Measurements from ENCODE around the gene TNFSF13.
A peak's percentile ranks its signal among the peaks of the same experiment; 100 is the strongest.

The TNFSF13 gene

DNA sequence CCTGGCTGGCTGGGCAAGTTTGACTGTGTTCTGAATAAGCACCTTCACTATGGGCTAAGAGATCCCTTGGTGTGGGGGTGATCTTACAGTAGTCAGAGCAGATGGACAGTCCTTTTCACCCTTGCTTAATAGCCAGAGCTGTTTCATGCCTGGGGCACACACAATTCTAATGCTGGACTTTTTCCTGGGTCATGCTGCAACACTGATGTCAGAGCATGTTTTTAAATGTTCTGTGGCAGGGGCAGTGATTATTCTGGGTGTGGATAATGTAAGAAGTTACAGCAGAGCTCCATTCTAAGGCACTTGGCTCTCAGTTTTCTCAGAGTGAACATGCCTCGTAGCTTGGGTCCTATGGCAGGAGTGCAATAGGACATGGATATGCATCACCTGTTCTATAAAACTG is 16.9 kb downstream of the TNFSF13 start:
- no peak for DNase-seq (ENCODE audit: low spot score)

DNA sequence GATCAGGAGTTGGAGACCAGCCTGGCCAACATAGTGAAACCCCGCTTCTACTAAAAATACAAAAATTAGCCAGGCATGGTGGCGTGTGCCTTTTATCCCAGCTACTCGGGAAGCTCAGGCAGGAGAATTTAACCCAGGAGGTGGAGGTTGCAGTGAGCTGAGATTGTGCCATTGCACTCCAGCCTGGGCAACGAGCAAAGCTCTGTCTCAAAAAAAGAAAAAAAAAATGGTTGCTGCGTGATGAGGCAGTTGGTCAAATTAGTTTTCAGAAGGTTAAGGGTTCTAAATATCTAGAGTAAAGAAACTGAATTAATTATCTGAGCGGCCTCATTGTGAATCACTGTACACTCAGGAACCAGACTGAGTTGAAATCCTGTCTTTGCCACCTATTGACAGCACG is 17.4 kb downstream of the TNFSF13 start:
- no peak for DNase-seq (ENCODE audit: low spot score)

DNA sequence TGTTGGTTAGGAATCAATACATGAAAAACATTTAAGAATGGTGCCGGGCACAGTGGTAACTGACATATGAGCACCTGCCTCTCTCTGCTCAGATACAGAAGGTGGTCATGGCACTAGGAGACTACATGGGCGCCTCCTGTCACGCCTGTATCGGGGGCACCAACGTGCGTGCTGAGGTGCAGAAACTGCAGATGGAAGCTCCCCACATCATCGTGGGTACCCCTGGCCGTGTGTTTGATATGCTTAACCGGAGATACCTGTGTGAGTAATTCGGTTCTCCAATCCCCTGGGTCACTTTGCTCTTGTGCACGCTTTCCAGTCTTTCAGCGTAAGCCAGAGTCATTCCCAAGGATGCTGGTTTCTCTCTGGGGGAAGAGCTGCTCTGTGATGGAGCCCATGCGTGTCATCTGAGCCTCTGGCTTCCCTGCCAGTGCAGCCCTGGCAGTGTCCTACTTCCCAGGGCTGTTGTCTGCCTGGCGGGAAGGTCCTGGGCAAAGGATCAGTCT is 17.9 kb downstream of the TNFSF13 start:
- DNase-seq (ENCODE audit: low spot score) = no peak

DNA sequence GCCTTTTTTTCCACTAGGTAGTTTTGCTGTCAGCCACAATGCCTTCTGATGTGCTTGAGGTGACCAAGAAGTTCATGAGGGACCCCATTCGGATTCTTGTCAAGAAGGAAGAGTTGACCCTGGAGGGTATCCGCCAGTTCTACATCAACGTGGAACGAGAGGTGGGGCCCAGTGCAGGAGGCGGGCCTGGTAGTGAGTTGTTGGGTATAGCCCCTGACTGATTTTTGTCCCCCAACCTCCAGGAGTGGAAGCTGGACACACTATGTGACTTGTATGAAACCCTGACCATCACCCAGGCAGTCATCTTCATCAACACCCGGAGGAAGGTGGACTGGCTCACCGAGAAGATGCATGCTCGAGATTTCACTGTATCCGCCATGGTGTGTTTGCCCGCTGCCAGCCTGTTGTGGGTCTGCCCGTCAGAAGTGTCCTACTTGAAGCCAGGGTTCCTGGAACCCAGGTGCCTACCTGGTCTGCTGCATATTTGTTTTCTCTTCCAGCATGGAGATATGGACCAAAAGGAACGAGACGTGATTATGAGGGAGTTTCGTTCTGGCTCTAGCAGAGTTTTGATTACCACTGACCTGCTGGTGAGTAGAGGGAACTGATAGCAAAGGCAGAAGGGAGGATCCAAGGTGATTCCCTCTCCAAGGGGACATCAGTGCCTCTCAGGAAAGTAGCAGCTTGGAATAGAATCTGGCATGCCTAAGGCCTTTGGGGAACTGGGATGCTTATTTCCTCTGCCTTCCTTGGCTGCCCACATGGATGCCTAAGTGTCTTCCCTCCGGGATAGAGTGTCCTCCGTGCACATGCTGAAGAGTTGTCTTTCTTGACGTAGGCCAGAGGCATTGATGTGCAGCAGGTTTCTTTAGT is 19.0 kb downstream of the TNFSF13 start:
- no peak for DNase-seq (ENCODE audit: low spot score)

DNA sequence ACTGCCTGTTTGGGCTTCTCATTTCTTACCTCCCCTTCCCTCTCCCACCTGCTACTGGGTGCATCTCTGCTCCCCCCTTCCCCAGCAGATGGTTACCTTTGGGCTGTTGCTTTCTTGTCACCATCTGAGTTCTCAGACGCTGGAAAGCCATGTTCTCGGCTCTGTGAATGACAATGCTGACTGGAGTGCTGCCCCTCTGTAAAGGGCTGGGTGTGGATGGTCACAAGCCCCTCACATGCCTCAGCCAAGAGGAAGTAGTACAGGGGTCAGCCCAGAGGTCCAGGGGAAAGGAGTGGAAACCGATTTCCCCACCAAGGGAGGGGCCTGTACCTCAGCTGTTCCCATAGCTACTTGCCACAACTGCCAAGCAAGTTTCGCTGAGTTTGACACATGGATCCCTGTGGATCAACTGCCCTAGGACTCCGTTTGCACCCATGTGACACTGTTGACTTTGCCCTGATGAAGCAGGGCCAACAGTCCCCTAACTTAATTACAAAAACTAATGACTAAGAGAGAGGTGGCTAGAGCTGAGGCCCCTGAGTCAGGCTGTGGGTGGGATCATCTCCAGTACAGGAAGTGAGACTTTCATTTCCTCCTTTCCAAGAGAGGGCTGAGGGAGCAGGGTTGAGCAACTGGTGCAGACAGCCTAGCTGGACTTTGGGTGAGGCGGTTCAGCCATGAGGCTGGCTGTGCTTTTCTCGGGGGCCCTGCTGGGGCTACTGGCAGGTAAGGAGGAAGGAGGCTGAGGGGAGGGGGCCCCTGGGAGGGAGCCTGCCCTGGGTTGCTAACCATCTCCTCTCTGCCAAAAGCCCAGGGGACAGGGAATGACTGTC is 20.7 kb downstream of the TNFSF13 start, which contains the start of gene CD68:
TSS of gene CD68 (plus strand) at position 638 of the 833 bp plus-strand sequence. CDS start at position 678, 40 bp downstream.
- DNase-seq (ENCODE audit: low spot score) = peak; percentile 88

DNA sequence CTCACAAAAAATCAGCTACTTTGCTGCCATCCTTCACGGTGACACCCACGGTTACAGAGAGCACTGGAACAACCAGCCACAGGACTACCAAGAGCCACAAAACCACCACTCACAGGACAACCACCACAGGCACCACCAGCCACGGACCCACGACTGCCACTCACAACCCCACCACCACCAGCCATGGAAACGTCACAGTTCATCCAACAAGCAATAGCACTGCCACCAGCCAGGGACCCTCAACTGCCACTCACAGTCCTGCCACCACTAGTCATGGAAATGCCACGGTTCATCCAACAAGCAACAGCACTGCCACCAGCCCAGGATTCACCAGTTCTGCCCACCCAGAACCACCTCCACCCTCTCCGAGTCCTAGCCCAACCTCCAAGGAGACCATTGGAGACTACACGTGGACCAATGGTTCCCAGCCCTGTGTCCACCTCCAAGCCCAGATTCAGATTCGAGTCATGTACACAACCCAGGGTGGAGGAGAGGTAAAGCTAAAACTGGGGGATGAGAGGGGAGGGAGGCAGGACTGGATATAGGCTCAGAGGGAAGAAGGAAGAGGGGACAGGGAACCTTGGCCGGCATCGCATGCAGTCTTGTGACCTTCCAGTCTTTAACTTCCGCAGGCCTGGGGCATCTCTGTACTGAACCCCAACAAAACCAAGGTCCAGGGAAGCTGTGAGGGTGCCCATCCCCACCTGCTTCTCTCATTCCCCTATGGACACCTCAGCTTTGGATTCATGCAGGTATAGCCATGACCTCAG is 21.5 kb downstream of the TNFSF13 start:
- DNase-seq (ENCODE audit: low spot score) = no peak

DNA sequence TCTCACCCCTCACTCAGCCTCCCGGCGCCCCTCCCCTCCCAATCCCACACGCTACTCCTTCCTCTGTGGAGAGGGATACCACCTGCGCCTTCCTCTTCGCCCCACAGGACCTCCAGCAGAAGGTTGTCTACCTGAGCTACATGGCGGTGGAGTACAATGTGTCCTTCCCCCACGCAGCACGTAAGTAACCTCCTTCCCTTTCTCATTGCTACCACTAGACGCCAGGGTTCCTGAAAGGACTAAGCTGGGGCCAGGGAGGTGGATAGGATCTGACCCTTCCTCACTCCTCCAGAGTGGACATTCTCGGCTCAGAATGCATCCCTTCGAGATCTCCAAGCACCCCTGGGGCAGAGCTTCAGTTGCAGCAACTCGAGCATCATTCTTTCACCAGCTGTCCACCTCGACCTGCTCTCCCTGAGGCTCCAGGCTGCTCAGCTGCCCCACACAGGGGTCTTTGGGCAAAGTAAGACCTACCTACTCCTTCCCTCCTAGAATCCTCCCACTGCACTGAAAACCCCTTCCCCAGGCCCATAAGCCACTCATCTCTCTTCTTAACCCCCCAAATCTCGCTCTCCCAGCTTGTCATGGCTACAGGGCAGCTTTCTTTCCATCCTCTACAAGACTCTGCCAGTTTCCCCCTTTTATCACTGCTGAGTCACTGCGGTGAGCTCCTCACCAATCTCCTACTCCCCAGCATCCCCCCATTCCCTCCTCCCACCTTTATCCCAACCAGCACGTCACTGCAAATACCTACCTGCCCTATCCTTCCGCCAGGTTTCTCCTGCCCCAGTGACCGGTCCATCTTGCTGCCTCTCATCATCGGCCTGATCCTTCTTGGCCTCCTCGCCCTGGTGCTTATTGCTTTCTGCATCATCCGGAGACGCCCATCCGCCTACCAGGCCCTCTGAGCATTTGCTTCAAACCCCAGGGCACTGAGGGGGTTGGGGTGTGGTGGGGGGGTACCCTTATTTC is 22.3 kb downstream of the TNFSF13 start:
- no peak for DNase-seq (ENCODE audit: low spot score)

DNA sequence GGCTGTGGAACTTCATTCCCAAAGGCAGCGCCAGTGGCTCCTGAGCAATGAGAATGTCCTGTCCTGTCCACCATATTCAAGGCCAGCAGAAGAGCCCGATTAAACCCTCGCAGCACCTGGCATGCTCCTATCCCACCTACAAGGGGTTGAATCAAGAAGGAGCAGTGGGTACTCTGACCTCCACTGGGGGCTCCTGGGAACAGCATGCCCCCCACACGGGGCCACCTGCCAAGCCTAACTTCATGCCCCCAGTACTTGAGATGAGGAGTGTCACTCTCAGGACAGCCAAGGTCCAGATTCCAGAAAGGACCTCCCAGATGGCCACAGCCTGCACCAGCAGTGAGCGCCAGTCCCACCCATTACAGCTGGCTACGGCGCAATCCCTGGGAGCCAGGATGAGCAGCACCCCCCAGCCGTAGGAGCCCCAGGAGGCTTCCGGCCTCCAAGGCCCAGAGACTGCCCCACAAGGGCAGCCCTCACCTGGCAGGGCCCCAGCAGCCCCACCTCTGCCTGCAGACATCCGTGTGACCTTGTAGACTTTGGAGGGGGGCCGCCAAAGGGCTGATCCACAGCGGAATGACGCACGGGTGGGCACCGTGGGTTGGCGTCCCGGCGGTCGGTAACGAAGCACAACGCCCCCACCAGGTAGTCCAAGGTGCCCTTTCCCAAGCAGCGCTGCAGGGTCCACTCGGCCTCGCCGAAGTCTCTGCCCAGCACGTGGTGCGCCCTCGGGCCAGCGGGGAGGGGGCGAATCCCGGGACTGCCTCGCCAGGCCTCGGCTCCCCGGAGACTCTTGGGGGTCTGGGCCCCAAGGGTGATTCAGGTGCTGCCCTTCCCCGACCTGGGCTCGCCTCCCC is 24.1 kb downstream of the TNFSF13 start:
- no peak for DNase-seq (ENCODE audit: low spot score)

DNA sequence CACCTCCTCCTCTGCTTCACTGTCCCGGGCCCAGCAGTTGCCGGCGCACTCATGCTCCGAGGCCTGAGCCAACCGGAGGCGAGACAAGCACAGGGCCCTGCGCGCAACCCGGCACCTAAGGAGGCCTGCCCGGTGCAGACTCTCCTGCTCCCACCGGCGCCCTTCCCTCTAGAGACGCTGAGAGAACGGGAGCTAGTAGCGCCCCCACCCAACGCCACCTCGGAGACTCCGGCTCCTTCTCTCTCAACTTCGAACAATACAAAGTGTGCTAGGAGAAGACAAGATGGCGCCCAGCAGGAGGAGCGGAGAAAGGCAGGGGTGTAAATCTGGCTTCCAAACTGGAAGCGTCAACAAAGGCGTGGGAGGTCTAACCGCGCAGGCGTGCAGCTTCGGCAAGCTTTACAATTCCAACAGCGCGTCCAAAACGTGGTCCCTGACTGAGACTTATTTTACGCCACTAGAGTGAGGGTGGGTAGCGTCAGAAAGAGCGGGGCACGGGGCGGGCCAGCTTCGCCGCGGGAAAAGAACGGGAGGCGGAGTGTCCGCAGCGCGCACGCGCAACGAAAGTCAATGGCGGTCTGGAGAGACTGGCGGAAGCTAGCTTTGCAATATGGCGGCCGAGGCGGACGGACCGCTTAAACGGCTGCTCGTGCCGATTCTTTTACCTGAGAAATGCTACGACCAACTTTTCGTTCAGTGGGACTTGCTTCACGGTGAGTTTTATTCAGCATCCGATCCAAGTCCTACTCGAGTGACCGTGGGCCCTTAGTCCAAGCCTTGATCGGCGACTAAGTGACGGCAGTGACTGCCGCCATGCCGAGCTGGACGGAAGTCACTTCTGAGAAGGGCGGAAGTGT is 24.9 kb downstream of the TNFSF13 start, which contains the start of gene MPDU1:
TSS of gene MPDU1 (plus strand) at position 600 of the 857 bp plus-strand sequence. CDS start at position 611, 11 bp downstream.
- peak; percentile 92 for DNase-seq (ENCODE audit: low spot score)

DNA sequence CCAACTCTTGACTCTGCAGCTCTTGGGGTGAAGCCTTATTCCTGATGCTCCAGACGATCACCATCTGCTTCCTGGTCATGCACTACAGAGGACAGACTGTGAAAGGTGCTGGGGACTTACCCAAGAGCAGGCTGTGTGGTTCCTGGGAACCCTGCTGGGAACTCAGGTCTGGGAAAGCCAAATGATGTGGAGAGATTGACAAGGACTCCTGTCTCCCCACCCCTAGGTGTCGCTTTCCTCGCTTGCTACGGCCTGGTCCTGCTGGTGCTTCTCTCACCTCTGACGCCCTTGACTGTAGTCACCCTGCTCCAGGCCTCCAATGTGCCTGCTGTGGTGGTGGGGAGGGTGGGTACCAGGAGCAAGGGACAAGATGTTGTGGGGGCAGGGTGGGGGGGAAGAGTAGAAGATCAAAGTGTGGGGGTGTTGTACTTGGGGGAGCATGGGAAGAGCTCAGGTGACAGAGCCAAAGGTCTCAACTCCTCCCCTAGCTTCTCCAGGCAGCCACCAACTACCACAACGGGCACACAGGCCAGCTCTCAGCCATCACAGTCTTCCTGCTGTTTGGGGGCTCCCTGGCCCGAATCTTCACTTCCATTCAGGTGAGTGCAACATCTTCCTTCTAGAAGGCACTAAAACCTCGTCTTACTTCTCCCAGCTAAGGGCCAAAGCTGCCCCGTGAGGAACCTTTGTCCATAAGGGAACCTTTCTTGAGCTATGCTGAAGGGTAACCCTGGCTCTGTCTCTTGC is 28.3 kb downstream of the TNFSF13 start:
- no peak for DNase-seq (ENCODE audit: low spot score)

DNA sequence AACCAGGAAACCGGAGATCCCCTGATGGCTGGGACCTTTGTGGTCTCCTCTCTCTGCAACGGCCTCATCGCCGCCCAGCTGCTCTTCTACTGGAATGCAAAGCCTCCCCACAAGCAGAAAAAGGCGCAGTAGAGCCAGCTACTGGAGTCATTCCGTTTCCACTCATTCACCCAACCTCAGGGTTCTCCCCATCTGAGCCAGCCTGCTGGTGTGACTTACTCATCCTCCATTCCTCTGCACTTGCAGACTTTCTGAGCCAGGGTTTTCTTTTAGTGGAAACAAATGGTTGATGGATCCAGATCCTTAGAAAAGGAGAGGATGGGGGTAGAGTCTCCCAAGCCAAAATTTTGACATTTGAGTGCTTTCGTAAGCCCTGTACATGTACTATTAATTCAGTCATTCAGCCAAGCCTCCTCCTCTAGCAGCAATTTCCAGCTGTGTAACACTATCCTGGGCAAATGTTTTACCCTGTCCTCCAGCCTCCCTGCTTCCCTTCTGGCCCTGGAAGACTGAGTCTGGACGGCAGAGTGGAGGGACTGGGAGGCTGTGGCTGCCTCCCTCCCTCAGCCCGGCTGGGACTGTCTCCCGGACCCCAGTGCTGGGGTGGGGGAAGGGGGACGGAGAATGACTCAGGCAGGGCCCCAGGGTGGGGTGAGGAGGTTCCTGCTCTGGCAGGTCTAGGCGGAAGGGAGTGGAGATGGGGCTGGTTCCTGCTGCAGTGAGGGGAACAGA is 29.0 kb downstream of the TNFSF13 start:
- peak; percentile 89 for DNase-seq (ENCODE audit: low spot score)

DNA sequence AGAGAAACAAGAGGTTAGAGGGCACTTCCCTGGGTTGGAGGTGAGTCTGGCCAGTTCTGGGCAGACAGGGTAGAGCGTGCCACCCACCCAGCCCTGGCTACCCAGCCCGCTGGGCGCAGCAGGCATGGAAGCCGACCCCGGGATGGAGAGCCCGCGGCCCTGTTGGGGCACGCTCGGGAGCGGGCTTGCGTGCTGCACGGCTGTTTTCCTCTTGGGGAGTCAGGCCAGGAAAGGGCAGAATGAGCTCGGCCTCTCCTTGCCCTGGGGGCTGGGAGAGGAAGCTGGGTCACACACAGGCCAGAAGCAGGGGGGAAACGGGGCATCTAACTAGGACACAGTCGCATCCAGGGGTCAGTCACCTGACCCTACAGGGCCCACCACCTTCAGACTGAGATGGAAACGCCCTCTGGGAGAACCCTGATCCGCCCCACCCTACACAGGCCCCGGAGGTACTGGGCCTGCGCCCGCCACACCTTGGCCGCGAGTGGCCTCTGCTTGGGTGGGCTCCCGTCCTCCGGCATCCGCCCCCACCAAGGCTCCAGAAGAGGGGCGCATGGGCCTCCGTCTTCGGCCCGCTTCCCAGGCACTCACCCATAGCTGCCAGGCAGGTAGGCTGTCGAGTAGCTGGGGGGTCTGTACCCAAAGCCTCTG is 30.1 kb downstream of the TNFSF13 start:
- no peak for DNase-seq (ENCODE audit: low spot score)

DNA sequence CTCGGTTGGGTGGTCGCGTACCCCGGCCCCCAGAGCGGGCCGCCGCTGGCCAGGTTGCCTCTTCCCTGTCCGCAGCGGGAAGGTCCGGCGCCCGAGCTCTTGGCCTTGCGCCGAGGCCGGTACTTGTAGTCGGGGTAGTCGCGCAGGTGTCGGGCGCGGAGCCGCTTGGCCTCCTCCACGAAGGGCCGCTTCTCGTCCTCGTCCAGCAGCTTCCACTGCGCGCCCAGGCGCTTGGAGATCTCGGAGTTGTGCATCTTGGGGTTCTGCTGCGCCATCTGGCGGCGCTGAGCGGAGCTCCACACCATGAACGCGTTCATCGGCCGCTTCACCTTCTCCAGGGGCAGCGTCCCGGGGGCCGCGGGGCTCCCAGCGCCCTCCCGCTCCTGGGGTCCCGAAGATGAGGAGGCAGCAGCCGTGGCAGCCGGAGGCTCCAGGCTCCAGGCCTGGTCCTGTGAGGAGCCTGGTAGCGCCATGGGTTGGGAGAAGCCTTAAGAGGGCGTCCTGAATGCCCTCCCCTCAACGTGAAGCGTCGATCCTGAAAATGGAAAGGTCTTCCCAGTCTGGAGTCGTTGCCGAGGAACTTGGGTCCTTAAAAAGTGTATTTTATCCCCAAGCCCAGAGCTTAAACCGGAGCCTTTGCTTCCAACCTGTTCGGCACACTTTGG is 30.8 kb downstream of the TNFSF13 start:
- peak; percentile 87 for DNase-seq (ENCODE audit: low spot score)

DNA sequence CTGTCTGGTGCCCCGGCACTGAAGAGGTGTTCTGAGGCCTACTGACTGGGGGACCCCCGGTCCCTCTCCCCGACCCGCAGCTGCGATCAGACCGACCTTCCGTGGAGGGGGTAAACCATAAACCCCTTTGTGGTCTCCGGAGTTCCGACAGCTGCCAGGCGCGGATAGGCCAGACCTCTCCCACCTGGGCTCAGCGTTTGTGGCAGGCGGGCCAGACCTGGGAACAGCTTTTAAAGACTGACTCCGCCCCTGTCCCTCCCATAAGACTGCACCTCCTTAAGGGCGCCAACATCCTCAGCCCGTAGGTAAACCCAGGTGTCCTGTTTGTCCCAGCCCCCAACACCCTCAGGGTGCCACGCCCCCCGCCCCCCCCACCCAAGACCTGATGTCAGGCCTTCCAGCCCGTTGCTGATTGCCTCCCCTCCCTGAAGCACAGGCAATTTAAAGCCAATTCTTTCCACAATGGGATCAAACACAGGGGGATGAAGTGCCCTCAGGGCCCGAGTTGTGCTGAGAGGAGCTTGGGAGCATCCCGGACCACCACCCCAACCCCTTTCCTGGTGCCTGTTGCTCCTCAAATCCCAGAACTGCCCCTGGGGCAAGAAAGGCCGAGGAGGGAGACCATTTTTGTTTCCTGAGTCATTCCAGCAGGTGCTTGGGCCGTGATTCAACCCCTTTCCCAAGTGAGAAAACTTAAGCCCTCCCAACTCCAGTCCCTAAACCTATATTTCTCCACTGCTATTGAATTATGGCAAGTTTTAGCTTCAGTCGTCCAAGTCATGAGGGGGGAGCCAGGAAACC is 31.5 kb downstream of the TNFSF13 start, which contains the start of gene SOX15:
TSS of gene SOX15 (minus strand) at position 204 of the 801 bp plus-strand sequence. CDS start 418 bp downstream, outside the sequence.
- no peak for DNase-seq (ENCODE audit: low spot score)

DNA sequence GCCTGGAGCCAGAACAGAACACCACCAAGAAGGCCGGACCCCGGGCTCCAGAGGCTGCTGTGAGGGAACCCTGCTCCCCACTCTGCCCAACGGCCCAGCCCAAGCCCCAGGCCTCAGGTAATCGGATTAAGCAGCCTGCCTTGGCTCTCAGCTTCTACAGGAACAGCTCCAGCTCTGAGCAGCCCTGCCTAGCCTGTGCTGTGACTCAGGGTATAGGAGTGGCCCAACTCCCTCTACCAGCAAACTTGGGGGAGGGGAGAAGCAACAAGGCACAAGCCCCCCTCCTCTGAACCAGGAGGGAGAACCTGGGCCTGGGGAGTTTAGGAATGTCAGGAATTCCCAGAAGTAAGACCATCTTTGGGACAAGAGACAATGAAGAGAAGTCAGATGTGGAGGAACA is 32.2 kb downstream of the TNFSF13 start:
- peak; percentile 63 for DNase-seq (ENCODE audit: low spot score)

Measured in GM03348 (cell line).